Stimulated activated CD4-positive, alpha-beta T cell treated with anti-CD3 and anti-CD28 coated beads, Interleukin-4, amount 100 ng/mL, for 24 hours (primary cell): ENCODE data around the gene MALSU1.

Experiments
- DNase-seq: peaks from one replicate; pipeline ENCODE4 v3.0.0-alpha.2; 2020

Gene MALSU1

DNA sequence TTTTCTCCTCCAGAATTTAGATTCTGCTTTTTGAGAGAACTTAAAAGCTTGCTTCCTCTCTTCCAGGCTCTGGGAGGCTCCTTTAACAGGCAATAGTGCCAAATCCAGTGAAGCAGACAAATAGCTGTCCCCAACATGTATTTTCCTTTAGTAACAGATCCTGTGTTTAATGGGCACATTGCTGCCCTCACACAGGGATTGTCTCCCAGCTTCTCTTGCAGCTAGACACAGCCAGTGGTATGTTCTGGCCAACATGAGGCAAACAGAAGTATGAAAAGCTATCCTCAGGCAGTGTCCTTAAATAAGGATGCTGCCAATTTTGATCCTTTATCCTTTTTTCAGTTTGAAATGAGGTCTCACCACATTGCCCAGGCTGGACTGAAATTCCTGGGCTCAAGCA, 38.2 kb downstream of the MALSU1 start:
- no peak for DNase-seq

DNA sequence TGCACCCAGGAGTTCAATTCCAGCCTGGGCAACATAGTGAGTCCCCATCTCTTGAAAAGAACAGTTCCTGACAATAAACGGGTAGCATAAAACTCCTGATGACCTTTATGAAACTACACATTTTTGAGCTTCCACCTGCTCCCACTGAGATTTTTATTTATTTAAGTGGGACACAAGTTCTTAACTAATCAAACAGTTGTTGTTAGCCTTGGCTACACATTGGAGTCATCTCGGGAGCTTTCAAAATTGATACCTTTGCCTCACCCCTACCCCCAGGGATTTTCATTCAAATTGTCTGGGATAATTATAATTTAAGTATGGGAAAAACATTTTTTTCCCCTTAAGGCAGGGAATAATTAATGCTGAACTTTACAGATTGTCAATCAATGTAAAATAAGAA, 39.3 kb downstream of the MALSU1 start:
- no peak for DNase-seq

DNA sequence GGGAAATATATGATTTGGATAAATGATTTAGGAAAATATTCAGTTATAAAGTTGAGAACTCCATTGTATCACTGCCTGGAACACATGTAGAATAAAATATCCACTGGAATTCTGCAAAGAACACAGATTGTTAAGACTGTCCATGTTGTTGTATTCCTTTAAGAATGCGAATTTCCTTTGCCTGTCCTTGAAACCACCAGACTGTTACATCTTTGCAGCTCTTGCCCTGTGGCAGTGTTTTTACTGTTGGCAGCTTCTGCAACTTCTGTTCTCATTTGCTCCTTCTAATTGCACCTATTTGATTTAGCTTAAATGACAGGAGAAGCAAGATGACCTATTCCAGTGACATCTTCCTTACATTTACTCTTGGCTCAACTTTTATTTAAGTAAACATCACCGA, 39.7 kb downstream of the MALSU1 start:
- DNase-seq = no peak

DNA sequence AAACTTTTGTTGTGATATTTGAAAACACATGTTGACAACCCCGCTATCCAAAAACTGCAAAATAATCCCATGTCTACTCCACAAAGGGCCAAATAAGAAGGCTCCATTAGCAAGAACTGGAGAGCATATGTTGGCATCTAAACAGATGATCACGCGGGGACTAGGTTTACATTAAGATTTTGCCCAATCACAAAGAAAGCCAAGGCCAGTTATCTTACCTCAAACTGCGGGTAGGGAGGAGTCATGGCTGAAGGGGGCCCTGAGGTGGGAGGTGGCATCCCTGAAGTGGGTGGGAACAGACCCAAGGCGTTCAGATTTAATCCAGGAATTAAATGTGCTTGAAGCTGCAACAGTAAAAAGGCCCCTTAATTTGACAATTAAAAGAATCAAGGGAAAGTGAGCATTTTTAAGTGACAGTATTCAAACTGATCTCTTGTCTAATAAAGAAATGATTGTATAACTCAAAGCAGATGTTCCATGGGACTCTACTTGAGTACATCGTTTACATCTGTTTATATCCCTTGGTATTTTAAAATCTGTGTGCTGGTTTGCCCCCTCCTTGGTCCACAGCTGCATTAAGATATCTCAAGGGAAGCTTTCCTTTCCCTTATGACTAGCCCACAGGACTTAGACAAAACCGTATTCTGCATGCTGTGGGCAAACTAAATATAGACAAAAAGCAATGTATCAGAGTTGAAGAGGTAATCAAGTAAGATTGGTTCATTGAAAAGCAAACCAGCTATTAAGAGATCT, 42.9 kb downstream of the MALSU1 start:
- no peak for DNase-seq

DNA sequence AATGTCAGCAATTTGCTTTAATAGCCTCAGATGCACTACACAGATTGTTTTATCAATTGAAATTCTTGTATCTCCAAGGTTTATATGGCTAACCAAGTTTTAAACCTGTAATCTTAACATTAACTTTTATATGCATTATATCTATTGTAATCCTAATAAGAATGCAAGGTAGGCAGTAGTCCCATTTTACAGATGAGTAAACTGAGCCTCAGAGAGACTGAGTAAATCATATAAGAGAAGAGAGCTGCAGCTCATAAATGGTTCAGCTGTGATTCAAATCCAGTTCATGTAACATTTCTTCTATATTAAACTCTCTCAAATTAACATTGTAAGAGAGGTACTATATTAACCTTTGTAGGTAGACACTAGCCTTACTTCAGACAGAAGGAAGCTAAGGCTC, 44.0 kb downstream of the MALSU1 start:
- no peak for DNase-seq

DNA sequence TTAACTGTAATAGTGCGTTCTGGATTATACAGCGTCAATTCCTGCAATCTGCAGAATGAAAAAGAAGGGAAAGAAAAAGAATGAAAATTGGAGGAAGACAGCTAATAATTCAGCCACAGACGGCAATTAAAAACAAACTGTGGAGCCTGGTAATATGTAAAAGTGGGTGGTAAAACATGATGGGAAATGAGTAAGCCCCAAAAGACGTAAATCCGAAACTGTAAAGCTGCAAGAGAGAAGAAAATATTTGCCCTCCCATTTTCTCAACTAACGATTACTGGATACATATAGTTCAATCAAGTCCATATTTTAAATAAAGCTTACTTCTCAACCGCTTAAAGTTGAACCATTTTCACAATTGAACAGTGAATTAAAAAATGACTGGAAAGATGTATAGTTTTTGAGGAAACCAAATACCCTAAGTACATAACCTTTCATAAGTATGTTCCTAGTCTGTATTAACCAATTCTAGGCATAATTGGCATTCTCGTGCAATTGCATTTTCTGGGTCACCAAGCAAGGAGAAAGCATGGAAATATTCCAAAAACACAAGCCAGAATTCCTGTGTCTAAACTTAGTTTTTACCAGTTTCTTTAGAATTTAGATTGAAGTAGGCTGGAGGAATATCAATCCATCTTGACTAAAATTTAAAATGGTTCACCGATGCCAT, 44.8 kb downstream of the MALSU1 start:
- DNase-seq = no peak

DNA sequence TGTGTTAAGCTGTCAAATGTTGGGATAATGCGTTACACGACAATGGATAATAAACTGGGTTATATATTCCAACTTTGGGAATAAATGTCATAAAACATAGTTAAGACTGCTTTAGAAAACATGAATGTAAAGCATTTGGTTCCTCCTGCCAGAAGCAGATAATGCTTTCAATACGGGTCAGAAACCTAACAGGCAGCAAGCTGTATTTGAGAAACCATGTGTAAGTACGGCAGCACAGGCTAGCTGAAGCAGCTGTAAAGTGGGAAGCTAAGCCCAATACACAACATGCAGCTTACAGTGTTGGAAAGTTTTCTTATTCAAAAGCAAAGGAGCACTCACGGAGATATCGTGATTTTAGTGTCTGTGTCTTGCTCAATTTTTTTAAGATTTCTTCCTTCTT, 46.5 kb downstream of the MALSU1 start:
- no peak for DNase-seq

DNA sequence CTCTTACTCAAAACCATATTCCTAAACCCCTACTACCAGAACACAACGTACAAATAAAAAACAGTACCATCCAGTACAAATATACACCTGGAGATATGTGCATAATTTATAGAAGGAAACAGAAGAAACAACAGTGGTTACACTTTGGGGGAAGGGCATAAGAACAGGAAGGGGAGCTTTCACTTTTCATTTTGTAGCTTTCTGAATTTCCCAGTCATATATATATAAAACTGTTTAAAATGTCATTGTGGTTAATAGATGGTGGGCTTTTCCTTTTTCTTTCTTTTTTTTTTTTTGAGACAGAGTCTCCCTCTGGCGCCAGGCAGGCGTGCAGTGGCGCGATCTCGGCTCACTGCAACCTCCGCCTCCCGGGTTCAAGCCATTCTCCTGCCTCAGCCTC, 47.2 kb downstream of the MALSU1 start:
- no peak for DNase-seq

DNA sequence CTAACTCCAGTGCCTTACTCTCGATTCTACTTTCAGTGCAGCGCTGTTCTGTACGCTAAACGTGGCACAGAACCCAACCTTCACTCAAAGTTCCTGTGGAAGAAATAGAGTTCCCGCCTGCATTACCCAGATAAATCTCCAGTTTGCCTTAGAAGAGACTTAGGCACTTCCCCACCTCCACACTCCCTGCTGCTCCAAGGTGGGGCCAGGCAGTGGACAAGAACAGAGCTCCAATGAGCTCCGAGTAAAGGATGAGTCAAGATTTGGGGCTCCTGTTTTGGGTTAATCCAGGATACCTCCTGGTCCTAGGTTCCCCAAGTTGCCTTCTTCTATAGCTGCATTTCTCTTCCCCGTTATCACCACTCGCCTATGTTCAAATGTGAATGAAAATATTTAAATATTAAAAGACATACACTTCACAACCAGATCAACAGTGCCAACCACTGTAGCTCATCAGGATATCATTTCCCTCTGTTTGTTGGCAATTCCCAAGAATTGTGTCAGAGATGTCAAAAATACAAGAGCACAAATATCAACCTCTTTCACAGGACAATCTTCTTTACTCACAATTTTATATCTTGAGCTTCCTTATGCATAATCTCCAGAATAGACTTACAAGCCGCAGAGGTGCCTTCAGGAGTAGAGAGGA, 48.0 kb downstream of the MALSU1 start:
- DNase-seq = no peak

DNA sequence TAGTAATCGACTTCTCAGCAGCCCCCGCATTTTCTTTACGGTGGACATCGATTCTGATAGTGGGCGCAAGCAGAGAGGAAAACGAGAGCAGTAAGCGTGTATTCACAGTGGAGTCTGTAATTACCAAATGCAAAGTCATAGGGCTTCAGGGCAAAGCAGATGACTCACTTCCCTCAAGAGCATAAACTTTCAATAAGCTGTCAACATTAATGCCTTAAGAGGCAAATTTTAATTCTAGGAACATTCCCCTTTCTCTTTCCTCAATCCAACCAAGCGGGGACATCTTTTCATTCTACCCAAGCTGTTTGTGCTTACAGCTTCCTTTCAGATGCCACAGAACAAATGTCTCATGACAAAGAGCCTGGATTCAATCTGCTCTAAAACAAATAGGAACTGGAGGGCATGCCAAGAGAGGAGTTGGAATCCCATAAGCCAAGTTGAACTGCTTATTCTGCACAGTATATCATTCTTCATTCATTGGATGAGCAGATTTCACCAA, 48.6 kb downstream of the MALSU1 start:
- no peak for DNase-seq

DNA sequence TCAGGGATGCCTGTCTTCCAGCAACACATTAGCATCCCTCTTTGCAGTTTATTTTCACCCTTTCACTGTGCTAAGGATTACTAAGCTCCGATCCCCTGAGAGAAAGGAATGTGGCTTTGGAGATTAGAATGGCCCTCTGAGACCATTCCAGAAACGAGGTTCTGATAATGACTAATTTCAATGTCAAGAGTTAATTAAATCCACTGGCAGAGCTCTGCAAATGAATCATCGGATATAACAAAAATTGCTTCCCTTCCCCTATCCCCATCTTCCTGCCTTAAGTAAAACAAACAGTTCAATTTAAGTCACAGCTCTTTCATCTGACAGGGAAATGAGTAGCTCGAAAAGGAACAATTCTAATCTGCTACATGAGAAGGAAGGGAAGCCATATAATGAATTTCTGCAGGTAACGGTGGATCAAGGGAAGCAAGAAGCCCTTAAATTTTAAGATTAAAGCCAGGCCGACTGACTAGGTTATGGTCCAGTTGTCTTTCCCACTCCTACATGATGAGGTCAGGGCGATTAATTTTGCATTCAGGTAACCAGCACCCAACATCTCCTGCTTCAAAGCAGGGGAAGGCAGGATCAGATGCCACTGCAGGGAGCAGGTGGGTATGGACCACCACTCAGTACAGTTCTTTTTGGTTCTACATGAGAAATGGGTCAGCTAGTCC, 50.5 kb downstream of the MALSU1 start:
- no peak for DNase-seq

DNA sequence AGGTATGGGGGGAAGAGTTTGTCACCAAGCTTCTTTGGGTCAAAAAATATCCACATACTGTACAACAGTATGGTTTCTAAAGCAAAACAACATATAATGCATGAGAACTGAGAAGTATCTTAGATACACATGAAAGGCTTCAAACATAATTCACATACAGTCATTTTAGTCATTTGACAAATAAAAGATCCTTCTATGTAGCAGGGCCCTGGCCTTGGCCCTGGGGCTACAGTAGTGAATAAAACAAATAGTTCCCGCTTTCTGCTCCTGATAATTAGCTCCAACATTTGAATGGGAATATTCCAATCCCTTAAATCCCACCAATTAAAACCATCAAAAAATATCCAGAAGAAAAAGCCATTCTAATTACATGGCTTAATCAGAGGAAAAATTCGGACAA, 51.3 kb downstream of the MALSU1 start:
- no peak for DNase-seq

DNA sequence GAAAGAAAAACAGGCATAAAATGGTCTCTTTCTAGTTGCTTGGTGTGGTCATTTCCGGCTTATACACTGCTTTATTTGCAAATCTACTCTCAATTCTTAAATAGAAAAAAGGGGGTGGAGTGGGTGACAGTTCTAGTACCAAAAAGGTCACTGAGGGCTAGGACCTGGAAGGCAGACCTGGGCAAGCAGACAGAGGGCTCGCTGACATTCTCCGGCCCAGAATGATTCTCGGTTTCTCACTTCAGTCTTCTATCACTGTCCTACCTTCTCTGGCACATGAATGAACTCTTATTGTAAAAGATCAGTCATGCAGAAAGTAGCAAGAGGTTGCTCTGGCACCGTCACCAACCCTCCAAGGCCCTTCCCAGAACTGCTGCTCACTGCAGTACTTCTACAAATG, 54.0 kb downstream of the MALSU1 start:
- DNase-seq = no peak

DNA sequence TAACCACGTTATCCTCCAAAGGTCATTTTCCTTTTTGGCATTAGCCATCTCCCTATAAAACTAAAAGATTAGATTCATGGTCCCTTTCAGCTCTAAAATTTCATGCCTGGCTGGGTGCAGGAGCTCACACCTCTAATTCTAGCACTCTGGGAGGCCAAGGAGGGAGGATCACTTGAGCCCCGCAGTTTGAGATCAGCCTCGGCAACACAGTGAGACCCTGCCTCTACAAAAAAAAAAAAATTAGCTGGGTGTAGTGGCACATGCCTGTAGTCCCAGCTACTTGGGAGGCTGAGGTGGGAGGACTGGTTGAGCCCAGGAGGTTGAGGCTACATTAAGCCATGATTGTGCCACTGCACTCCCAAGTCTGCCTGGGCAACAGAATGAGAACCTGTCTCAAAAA, 57.0 kb downstream of the MALSU1 start:
- DNase-seq = no peak

DNA sequence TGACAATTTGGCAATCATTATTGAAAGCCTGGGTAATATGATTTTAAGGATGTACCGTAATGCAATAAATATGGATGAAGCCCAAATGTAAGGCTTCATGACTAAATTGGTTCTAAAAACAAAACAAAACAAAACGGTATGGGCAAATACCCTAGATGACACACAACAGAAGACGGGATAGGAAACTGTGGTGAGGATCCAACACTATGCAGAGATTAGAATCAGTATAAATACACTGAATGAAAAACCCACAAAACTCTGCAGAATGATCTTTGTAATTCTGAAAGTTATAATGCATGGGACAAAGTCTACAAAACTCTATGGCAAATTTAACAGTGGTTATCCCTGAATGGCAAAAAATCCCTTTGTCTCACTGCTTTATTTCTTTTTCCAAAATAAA, 57.6 kb downstream of the MALSU1 start:
- DNase-seq = no peak

DNA sequence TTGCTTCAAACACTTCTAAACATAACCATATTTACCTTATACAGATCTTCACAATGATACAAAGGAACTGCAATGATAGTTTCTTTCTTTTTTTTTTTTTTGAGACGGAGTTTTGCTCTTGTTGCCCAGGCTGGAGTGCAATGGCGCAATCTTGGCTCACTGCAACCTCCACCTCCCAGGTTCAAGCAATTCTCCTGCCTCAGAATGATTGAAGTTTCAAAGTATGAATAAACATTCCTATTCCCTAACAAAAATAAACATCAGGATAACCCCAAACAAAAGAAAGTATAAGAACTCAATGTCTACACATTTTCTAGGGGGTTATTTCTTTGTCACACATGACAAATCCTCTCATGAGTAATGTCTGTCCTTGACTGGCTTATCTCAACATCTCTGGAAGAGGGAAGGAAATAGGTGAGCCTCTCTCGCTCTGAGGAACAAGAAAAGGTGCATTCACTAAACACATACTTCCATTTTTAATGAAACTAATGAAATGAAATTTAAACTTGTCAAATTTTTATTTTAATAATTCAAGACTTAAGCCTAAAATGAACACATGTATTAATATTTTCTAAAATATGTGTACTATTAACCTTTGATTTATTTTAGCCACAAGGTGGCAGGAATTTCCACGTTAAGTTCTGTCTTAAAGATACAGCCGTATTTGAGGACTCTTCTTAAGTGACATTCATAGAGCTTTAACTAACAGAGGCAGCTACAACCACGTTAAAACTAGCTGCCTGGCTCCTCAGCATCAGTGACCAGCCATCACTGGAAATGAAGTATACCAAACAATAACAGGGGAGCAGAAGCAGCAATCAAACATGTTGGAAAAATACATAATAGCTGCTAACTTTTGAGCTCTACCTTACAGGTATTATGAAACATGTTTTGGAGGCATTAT, 58.3 kb downstream of the MALSU1 start:
- no peak for DNase-seq

DNA sequence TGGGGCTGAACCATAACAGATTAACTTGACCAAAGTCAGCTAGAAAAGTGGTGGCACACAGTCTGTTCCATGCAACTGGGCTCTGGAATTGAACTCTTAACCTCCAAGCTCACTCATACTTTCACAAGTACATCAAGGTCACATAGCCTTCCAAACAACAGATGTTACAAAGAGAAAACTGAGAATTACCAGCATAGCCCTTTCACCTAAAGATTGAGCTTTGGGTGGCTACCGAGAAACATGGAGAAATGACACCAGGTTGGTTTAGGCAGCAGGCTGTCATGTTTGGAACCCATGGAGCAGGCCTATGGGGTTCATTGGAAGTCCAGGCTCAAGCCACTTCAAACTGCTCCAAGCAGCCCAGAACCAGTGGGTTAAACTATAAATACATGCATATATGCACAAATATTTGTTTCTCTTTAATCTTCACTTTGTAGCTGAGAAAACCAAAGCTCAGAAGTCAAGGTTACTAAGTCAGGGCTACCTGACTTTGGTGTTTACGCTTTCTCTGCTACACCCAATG, 59.1 kb downstream of the MALSU1 start:
- no peak for DNase-seq
